Measurements from ENCODE around the gene MED8. TPM values are rescaled to one million over a fixed set of nuclear protein-coding genes. Genes with fewer than 3 reads are reported as not detected.

Gene MED8
- total RNA-seq, 1 experiment from 2014 or later: 36.7 TPM

GRCh38 chr1:43376723-43377235 lies 12.8 kb downstream of the MED8 start:
- no TSS peak for BruUV-seq (replicated peaks)
- ChIA-PET CTCF (no interaction called here), POLR2A (ENCODE audit: low non-redundant PET) (no interaction called here)
- no peaks in the 10 kb centered on the region for H3K4me1 ChIP-seq (ENCODE audit: insufficient read depth, low read length, poor library complexity, severe bottlenecking)
- H3K4me3 ChIP-seq (ENCODE audit: low read depth, low read length, poor library complexity, severe bottlenecking): no peak overlapping the region
- no peaks in the 10 kb centered on the region for H3K36me3 ChIP-seq (ENCODE audit: insufficient read depth, low read length, poor library complexity, severe bottlenecking)
- H3K27ac ChIP-seq (ENCODE audit: low read depth, low read length, poor library complexity, severe bottlenecking): no peak overlapping the region
- intact Hi-C loops (cut with micrococcal nuclease; ENCODE audit: unreplicated experiment): no loop called here
- no peaks in the 10 kb centered on the region for H3K9me3 ChIP-seq (ENCODE audit: low read depth, low read length, poor library complexity, severe bottlenecking)
- no peak for TF ChIP-seq EZH2 (IDR thresholded peaks at IDR 0.05; ENCODE audit: borderline replicate concordance, low read depth, low read length, poor library complexity, severe bottlenecking)
- no peak for TF ChIP-seq CTCF (conservative IDR thresholded peaks at IDR 0.05; ENCODE audit: low read depth, low read length)
- no peaks in the 10 kb centered on the region for H3K27me3 ChIP-seq (replicated peaks; ENCODE audit: insufficient read depth, low read depth, low read length, poor library complexity)
- no peak for DNase-seq (ENCODE audit: low spot score)

GRCh38 chr1:43373066-43373940 lies 16.3 kb downstream of the MED8 start:
- H3K9me3 ChIP-seq (ENCODE audit: low read depth, low read length, poor library complexity, severe bottlenecking): no peaks in the 10 kb centered on the region
- no peaks in the 10 kb centered on the region for H3K27me3 ChIP-seq (replicated peaks; ENCODE audit: insufficient read depth, low read depth, low read length, poor library complexity)
- CTCF ChIA-PET: no interaction called here
- H3K4me3 ChIP-seq (ENCODE audit: low read depth, low read length, poor library complexity, severe bottlenecking): no peak overlapping the region
- no peak overlapping the region for H3K27ac ChIP-seq (ENCODE audit: low read depth, low read length, poor library complexity, severe bottlenecking)
- peaks cover 6% of the 10 kb centered on the region for H3K4me1 ChIP-seq (ENCODE audit: insufficient read depth, low read length, poor library complexity, severe bottlenecking)
- no peak for DNase-seq (ENCODE audit: low spot score)
- POLR2A ChIA-PET (ENCODE audit: low non-redundant PET): no interaction called here
- TF ChIP-seq EZH2 (IDR thresholded peaks at IDR 0.05; ENCODE audit: borderline replicate concordance, low read depth, low read length, poor library complexity, severe bottlenecking) (no peak), CTCF (conservative IDR thresholded peaks at IDR 0.05; ENCODE audit: low read depth, low read length) (no peak)
- intact Hi-C loops (cut with micrococcal nuclease; ENCODE audit: unreplicated experiment): no loop called here
- BruUV-seq (replicated peaks): no TSS peak
- H3K36me3 ChIP-seq (ENCODE audit: insufficient read depth, low read length, poor library complexity, severe bottlenecking): no peaks in the 10 kb centered on the region

DNA sequence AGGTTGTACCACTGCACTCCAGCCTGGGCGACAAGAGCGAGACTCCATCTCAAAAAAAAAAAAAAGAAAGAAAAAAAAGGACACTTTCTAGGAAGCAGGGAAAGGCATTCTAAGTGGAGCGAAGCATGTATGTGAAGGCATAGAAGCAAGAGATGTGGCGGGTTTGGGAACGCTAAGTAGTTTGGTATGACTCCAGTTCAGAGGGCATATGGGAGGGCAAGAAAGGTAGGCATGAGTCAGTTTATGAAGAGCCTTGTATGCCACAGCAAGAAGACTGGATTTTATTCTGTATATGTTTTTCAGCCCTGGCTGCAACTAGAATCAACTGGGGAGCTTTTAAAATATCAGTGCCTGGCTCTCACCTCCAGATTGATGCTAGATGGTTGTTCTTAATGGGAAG lies 17.4 kb downstream of the MED8 start:
- TF ChIP-seq CTCF (conservative IDR thresholded peaks at IDR 0.05; ENCODE audit: low read depth, low read length) (no peak), EZH2 (IDR thresholded peaks at IDR 0.05; ENCODE audit: borderline replicate concordance, low read depth, low read length, poor library complexity, severe bottlenecking) (no peak)
- H3K36me3 ChIP-seq (ENCODE audit: insufficient read depth, low read length, poor library complexity, severe bottlenecking): no peaks in the 10 kb centered on the region
- H3K9me3 ChIP-seq (ENCODE audit: low read depth, low read length, poor library complexity, severe bottlenecking): no peaks in the 10 kb centered on the region
- no TSS peak for BruUV-seq (replicated peaks)
- intact Hi-C loops (cut with micrococcal nuclease; ENCODE audit: unreplicated experiment): no loop called here
- no peak overlapping the region for H3K4me3 ChIP-seq (ENCODE audit: low read depth, low read length, poor library complexity, severe bottlenecking)
- H3K27me3 ChIP-seq (replicated peaks; ENCODE audit: insufficient read depth, low read depth, low read length, poor library complexity): no peaks in the 10 kb centered on the region
- H3K27ac ChIP-seq (ENCODE audit: low read depth, low read length, poor library complexity, severe bottlenecking): no peak overlapping the region
- H3K4me1 ChIP-seq (ENCODE audit: insufficient read depth, low read length, poor library complexity, severe bottlenecking): peaks cover 6% of the 10 kb centered on the region
- DNase-seq (ENCODE audit: low spot score): no peak
- ChIA-PET POLR2A (ENCODE audit: low non-redundant PET) (no interaction called here), CTCF (no interaction called here)

Measured in A673 (cell line).